Measurements from ENCODE around the gene MTG2.
"Not testable (repeated sequence)": the region's sequence is repeated elsewhere in the genome, so short reads cannot be mapped to it uniquely, and the experiment has no call there.

MTG2 gene

GRCh38 chr20:62146019-62146755 lies 36.6 kb upstream of the MTG2 start:
- DNase-seq = no peak

GRCh38 chr20:62147125-62147524 lies 35.7 kb upstream of the MTG2 start:
- DNase-seq = no peak

GRCh38 chr20:62147528-62147927 lies 35.3 kb upstream of the MTG2 start:
- no peak for DNase-seq

GRCh38 chr20:62148383-62148782 lies 34.4 kb upstream of the MTG2 start:
- DNase-seq = not testable (repeated sequence)

- no peak for DNase-seq
Observed at GRCh38 chr20:62148908-62149314, 33.9 kb upstream of the MTG2 start.

- DNase-seq = no peak
Observed at GRCh38 chr20:62149532-62150309, 33.1 kb upstream of the MTG2 start.

GRCh38 chr20:62150310-62150575 lies 32.6 kb upstream of the MTG2 start:
- DNase-seq = no peak

- DNase-seq = no peak
Observed at GRCh38 chr20:62151225-62151624, 31.6 kb upstream of the MTG2 start.

GRCh38 chr20:62151835-62152364 lies 30.9 kb upstream of the MTG2 start:
- DNase-seq = no peak

GRCh38 chr20:62155428-62156253 lies 27.2 kb upstream of the MTG2 start:
- no peak for DNase-seq

- no peak for DNase-seq
Observed at GRCh38 chr20:62156254-62156556, 26.6 kb upstream of the MTG2 start.

GRCh38 chr20:62156592-62157386 lies 26.0 kb upstream of the MTG2 start:
- DNase-seq = no peak

GRCh38 chr20:62157387-62158087 lies 25.3 kb upstream of the MTG2 start:
- DNase-seq = no peak

GRCh38 chr20:62158088-62158400 lies 24.8 kb upstream of the MTG2 start:
- DNase-seq = no peak

GRCh38 chr20:62158541-62158940 lies 24.3 kb upstream of the MTG2 start:
- DNase-seq = no peak

- no peak for DNase-seq
Observed at GRCh38 chr20:62159052-62159451, 23.8 kb upstream of the MTG2 start.

- DNase-seq = no peak
Observed at GRCh38 chr20:62159839-62160238, 23.0 kb upstream of the MTG2 start.

- no peak for DNase-seq
Observed at GRCh38 chr20:62160253-62160652, 22.6 kb upstream of the MTG2 start.

- no peak for DNase-seq
Observed at GRCh38 chr20:62160876-62161275, 22.0 kb upstream of the MTG2 start.

- DNase-seq = no peak
Observed at GRCh38 chr20:62161347-62161746, 21.5 kb upstream of the MTG2 start.

- no peak for DNase-seq
Observed at GRCh38 chr20:62162765-62163484, 19.9 kb upstream of the MTG2 start.

- no peak for DNase-seq
Observed at GRCh38 chr20:62163485-62163865, 19.4 kb upstream of the MTG2 start.
